GM18861 (cell line): ENCODE data around the gene SPINK6.

Experiments
- ATAC-seq: cut with Tn5 transposase; IDR thresholded peaks from one replicate; pipeline ENCODE4 v1.9.1; 2021; ENCODE audit not compliant: unreplicated experiment

Gene SPINK6, protein sequence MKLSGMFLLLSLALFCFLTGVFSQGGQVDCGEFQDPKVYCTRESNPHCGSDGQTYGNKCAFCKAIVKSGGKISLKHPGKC

DNA sequence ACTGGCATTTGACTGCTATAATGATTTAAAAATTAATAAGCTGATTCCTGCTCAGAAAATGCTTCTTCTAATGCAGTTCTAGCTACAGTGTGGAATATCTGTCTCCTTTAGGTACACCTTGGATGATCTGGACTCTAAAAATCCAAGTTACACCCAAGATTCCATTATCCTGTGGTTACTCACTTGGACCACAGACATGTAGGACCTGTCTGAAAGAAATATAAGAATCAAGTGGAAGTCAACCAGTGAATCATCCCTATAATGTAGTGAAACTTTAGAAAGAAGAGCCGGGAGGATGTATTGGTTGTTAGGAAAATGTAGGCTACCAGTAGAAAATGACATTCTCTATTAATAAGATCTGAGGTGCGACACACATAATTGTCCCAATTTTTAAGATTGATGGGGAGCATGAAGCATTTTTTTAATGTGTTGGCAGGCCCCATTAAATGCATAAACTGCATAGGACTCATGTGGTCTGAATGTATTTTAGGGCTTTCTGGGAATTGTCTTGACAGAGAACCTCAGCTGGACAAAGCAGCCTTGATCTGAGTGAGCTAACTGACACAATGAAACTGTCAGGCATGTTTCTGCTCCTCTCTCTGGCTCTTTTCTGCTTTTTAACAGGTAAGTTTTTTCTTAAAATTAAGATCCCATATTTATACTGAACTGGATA lies at the start of gene SPINK6:
Gene SPINK6, plus strand, starts transcription at position 512 of the 673 bp plus-strand sequence. Its CDS starts 55 bp downstream, at position 567.
- ATAC-seq: no peak

DNA sequence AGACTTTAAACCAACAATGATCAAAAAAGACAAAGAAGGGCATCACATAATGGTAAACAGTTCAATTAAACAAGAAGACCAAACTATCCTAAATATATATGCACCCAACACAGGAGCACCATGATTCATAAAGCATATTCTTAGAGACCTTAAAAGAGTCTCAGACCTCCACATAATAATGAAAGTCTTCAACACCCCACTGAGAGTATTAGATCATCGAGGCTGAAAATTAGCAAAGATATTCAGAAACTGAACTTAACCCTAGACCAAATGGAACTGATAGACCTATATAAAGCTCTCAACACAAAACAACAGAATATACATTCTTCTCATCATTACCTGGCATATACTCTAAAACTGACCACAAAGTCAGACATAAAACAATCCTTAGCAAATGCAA lies 46.2 kb upstream of the SPINK6 start:
- no peak for ATAC-seq

DNA sequence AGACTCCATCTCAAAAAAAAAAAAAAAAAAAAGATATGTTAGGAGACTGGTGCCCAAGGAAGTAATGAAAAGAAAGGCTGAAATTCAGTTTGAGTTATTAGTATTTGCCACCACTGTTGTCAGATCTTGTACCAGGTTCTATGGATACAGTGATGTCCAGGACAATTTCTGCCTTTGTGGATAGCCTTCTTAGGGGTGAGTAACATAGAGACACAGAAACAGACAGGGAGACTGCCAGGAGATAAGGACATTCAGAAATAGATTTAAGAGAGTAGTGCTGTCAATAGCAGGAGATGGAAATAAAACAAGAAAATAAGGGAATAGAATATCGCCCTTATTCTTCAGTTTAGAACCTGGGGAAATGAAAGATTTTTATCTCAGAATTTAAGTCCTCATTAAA lies 40.8 kb upstream of the SPINK6 start:
- no peak for ATAC-seq

DNA sequence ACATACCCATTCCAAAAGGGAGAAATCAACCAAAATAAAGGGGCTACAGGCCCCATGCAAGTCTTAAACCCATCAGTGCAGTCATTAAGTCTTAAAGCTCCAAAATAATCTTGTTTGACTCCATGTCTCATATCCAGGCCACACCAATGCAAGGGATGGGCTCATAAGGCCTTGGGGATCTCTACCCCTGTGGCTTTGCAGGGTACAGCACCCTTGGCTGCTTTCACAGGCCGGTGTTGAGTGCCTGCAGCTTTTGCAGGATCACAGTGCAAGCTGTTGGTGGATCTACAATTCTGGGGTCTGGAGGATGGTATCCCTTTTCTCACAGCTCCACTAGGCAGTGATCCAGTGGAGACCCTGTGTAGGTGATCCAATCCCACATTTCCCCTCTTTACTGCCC lies 39.5 kb upstream of the SPINK6 start:
- no peak for ATAC-seq

DNA sequence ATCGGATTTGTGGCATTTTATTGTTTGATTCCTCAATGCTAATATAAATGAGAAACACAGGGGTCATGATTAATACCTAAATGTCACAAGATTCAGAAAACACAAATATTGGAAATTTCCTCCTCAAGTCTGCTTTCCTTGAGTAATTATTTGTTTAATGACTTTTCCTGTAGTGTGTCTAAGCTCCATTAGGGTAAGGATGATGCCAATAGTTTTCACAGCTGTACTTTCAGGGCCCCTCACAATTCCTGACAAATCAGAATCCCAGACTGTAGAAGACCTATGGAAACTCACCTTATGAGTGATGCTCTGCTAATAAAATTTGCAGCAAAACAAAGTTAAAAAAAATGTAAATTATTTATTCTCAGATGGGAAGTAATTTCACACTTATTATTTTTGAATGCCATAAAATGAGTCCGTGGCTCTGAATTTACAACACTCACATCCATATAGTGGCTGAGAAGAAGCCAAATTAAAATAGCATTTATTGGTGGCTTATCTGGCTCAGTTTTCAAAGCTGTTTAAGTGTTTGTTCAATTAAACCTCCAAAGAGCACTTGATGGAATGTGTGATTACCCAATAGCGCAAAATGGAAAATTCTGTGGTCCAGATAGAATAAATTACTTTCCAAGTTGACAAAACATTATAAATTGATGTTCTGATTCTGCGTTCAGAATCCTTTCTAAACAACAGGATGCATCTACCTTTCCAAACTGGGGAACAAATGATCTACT lies 36.1 kb upstream of the SPINK6 start:
- no peak for ATAC-seq

DNA sequence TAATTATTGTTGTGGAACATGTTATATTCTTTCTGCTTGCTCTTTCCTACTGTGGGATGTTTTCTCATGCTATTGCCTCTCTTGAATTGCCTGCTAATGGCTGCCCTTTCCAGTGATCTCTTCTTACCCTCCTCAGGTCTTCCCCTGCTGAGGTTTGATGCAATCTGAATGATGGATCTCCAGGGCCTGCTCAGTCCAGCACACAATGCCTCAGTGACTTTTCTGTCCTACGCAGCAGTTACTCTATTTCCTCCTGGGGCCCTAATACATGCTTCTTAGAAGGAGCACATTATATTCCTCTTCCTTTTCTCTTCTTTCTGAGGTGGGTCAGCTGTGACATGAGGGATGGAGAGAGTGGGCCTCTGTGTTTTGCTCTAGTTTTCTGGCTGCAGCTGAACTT lies 34.6 kb upstream of the SPINK6 start, which contains the start of gene SPINK14:
Gene SPINK14, plus strand, starts transcription at position 301 of the 400 bp plus-strand sequence. CDS start 1,187 bp downstream, outside the sequence.
- ATAC-seq: no peak

DNA sequence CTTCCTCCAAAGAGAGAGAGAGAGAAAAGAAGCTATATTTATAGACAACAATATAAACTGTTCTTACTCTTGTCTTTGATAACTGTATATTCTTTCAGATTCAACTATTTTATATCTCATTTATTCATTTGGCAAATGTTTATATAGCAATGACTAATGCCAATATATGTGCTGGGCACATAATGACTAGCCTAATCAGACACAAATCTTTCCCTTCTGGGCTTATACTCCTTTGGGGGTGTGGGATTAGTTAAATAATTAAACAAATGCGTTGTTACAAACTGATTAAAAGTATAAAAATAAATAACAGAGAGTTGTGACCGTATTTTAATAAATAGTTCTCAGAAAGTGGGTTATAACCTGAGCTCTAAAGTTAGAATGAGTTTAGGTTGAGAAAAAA lies 30.5 kb upstream of the SPINK6 start:
- ATAC-seq: no peak

DNA sequence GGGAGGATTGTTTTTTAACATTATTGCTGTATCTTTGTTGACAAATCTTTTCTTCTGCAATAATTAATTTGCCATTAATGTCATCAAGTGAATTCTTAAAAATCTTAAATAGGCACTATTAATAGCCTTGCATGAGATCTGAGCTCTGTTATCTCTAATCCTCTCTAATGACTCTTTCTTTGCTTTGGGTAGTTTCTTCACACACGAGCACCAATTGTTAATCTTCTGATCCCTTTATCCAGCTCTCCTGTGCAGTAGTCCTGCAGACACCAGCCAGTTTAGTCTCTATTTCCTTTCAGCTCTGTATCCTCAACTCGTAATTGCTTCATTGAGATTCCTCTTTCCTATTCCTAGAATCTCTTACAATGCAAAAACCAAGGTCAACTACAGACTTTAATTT lies 26.4 kb upstream of the SPINK6 start:
- ATAC-seq: no peak

DNA sequence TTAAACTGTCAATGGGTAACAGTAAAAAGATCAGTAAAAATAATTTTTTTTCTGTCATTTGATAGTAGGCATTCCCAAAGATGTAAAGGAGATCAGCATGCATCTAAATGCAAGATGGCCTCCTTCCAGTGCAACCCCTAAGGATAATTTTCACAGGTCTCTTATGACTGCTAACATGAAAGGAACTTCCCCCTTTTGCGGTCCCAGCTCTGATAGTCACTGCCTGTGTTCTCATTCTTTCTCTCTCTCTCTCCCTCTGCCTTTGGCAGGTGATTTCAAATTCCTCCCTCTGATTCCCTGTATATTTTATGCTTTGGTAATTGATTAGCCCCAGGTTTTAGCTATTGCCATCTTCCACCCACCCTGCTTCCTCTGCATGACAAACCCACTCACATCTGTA lies 25.6 kb upstream of the SPINK6 start:
- no peak for ATAC-seq

DNA sequence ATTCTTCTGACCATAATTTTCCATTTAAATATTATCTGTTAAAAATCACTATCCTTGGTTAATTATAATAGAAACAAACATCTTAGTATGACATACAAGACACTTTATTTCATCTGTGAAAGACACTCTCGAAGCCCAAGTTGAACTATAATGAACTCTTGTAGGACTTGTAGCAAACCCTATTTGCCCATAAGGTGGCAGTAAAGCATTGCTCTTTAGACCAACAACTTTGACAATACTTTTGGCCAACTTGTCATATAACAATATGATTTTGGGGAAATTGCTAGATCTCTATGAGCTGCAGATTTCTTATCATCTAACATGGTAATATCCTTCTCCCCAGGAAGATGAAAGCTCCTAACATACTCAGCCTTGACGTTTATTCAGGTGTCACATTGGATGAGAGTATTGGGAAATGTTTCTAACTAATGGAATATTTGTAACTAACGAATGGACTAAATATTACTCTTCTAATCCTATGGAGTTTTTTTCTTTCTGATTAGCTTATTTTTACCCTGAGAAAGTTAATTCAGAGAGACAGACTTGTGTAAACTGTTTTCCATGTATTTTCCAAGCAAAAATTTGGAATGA lies 23.5 kb upstream of the SPINK6 start:
- ATAC-seq: peak; percentile 68

DNA sequence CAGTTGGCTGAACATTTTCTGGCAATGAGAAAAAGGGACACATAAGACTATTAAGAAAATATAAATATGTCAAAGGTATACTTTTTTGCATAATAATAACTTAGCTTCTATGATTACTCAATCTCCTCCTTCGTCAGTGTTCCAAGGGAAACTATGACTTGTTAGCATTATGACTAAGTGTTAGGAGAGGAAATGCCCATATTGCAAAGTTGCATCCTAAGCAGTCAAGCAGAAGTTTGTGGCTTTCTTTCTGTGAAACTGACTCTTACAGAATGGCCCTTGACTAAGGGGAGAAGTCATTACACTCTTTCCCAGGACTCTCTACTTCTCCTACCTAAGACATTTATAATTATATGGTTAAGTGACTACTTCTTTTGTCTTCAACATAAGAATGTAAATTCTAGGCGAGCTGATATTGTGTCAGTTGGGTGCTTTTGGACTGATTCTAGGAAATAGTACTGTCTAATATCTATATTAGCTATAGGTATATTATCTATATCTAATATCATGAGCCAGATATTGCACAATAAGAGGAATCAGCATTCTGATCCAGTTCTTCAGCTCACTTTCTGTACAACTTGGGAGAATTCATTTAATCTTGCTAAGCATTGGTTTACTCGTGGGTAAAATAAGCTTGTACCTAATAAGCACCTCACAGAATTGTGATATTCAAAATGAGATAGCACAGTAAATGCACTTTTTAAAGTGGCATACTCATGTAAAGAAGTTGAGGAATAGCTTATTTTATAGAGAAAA lies 16.4 kb upstream of the SPINK6 start:
- ATAC-seq: peak; percentile 64

DNA sequence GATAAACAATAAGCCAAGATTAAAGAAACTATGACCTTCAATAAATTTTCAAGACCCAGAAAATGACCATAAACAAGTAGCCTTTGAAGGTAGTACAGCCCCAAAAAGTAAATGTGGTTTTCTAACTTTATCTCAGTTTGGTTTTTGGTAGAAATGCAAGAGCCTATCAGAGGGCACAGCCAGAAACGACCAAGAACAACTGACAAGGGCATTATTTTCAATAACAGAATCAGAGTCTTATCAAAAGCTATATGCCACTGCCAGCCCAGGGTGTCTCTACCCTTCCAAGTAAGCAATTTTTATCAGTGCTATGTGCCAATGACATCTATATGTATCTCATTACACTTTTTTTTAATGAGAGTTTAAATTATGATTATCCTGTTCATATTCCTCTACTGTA lies 11.8 kb upstream of the SPINK6 start:
- no peak for ATAC-seq

DNA sequence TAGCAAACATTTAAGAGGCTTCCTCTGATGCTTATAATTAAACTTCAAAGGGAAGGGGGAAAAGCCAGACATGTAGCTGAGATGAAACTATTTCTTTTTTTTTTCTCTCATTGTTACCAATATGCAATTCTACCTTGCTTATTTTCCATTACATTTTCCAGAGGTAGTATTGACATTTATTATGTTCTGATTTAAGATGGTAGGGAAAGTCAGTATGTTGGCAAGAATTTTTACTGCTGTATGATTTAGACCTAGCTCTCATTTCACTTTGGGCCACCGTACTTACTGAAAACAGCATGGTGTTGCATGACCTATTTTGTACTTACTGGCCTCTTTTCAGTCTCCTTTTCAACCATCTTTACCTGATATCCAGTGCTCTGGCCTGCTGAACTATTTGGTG lies 9.6 kb upstream of the SPINK6 start:
- ATAC-seq: no peak

DNA sequence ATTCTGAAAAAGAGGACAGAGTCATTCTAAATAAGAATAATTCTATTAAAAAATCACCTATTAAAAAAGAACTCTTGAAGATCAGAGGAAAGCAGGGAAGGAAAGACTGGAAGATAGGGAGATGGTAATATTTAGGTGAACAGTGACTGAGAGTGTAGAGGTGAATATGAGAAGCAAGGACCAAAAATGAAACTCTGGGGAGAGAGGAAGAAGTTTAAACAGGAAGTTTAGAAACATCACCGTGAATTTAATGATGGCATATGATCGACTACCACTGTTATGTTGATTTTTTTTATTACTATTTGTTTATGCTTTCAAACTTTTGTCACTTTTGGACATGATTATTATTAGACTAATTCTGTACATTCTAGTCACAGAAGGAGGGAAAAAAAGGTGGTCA lies 1.7 kb upstream of the SPINK6 start:
- ATAC-seq: no peak

DNA sequence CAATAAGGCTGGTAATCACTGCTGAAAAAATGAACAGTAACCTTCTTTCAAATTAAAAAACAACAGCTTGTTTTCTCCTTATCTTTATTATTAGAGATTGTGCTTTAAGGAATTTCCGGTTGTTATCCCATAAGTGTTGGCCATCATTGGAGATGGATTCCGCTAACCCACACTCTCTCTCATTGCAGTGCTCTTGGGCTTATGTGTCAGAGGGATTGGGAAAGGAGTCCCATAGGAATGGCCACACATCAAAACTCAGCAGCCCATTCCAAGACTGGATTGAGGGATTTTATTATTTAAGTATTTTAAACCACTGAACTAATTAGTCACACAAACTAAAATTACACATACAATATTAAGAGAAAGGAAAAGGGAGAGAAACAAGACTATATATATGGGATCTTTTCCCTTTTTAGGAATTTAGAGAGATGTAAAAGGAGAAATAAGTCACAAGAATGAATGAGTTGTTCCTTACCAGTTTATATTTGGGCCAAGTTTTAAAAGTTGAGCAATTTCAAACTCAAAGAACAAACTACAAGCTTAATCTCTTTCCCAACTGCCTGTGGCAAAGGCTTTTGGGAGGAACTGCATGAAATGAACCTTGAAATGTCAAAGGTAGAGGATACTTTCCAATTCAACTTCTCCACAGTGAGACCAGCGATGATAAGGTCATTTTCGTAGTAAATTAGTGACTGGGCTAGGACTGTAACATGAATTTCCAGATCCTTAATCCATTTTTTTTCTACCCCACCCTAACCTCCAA lies 2.4 kb downstream of the SPINK6 start:
- no peak for ATAC-seq

DNA sequence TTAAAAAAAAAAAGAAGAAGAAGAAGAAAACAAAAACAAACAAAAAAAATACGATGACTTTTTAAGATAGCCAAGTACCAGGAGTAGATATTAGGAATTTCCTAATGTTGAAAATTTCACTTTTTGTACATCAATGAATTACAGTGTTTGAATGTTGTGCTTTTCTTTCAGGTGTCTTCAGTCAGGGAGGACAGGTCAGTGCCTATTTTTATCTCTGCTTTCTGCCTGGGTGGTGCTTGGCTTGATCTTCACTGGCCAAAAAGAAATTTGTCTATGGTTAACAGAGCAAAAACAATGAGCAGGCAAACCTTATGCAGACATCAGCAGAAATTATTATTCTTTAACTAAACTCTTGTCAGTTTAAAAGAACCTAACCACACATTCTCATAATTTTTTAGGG lies 3.0 kb downstream of the SPINK6 start:
- no peak for ATAC-seq

DNA sequence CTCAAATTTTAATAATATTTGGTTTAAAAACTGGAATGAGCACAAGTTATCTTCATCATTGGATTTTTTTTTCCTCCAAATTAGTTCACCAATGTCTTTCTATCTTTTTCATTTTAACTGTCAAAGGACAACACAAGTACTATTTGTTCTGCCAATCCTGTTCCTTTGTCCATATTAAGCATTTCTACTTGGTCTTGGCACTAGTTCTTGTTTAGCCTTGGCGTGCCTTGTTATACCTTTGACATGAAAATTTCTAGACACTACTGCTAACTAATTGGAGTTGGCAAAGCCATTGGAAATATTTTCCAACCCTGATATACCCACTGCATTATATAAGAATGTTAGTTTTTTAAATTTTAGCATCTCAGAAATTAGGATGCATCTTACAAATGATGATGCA lies 3.8 kb downstream of the SPINK6 start:
- ATAC-seq: no peak

DNA sequence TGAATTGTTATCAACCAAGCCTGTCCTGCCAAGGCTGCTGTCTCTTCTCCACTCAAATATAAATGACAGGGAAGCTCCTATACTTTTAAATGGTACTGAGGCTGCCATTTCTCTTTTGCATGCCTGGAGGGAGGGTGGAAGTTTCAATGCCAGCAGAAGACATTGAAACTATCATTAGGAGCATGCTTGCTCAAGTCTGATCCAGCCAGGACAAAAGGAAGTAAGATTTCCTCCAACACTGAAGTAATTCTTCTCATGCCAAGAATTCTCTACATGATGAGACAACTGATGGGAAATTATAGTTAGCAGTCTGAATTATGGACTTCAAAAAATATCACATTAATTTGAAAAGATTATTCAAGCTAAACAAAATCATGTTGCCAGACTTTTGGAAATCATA lies 5.4 kb downstream of the SPINK6 start:
- no peak for ATAC-seq

DNA sequence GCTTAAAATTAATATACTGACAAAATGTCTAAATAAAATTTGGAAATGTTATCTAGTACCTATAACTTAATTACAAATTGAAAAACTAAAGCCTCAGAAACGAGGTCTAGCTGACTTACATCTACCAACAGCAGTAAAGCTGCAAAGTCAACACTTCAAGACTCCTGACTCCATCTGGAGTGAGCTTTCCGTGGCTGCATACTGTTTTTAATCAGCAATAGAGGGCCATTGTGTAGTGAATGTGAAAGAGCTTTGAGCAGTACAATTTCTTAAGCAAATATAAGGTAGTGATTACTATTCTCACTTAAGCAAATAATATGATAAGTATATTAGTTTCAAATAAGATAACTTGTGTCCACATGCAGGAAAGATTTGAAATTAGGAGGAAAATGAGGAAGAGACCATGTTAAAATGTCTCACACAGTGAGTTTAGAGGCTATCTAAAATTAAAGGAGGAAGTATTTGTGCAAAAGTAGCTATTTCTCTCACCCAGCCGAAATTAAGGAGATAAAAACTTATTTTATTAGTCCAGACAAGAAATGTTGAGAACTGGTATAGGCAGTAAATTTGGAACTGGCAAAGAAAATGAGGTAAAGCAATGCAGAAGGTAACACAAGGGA lies 6.4 kb downstream of the SPINK6 start:
- ATAC-seq: no peak

DNA sequence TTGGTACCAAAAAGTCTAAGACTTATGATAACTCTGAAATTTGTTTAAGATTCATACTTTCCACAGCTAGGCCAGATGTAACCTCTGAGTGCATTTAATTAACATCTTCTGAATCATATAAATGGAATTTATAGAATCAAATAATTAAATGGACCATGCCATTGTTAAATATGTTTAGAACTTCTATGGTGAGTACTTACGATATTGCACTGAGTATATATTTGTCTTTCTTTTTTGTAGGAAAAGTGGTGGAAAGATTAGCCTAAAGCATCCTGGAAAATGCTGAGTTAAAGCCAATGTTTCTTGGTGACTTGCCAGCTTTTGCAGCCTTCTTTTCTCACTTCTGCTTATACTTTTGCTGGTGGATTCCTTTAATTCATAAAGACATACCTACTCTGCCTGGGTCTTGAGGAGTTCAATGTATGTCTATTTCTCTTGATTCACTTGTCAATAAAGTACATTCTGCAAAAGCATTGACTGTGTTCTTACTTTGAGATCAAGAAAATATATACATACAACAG lies 11.9 kb downstream of the SPINK6 start:
- no peak for ATAC-seq
